A673 (cell line): ENCODE results near the gene CIP2A. TPM values are rescaled to one million over a fixed set of nuclear protein-coding genes. Genes with fewer than 3 reads are reported as not detected.

Experiments used
- BruUV-seq: library from RNA; stranded (reverse); fragments of 400-500 nt; replicated peaks from 2 replicates; lab custom pipeline; 2021; lab: Mats Ljungman, UMichigan
- CTCF ChIA-PET: fragments of 300-600 bp; sonication (Branson Sonifier 250); formaldehyde crosslinking; loops from one replicate; lab custom pipeline; 2022; ENCODE audit warnings: antibody characterized with exemption; lab: Charles Lee
- POLR2A ChIA-PET: fragments of 300-600 bp; sonication (Branson Sonifier 250); formaldehyde crosslinking; loops from one replicate; lab custom pipeline; 2022; ENCODE audit warnings: antibody characterized with exemption; ENCODE audit not compliant: low non-redundant PET; lab: Charles Lee
- DNase-seq: peaks from one replicate; pipeline ENCODE4 v3.0.0-alpha.2; 2015; ENCODE audit warnings: low spot score
- H3K27ac ChIP-seq: fragments of 200-600 bp; sonication (generic); 2 replicates; pipeline ENCODE4 v1.5.1; 2016; ENCODE audit warnings: mixed run types, low read depth, mild to moderate bottlenecking, mixed read lengths, antibody characterized with exemption, low read length; ENCODE audit not compliant: poor library complexity, severe bottlenecking
- H3K27me3 ChIP-seq: fragments of 200-600 bp; sonication (generic); replicated peaks from 2 replicates; pipeline ENCODE4 v1.6.1; 2017; ENCODE audit warnings: mixed run types, low read depth, mild to moderate bottlenecking, mixed read lengths, antibody characterized with exemption, low read length; ENCODE audit not compliant: insufficient read depth, poor library complexity
- H3K36me3 ChIP-seq: fragments of 200-600 bp; sonication (generic); 2 replicates; pipeline ENCODE4 v1.6.1; 2016; ENCODE audit warnings: mixed run types, mild to moderate bottlenecking, mixed read lengths, antibody characterized with exemption, low read length; ENCODE audit not compliant: insufficient read depth, poor library complexity, severe bottlenecking
- H3K4me1 ChIP-seq: fragments of 200-600 bp; sonication (generic); 2 replicates; pipeline ENCODE4 v1.6.1; 2017; ENCODE audit warnings: mixed run types, mild to moderate bottlenecking, mixed read lengths, antibody characterized with exemption, low read length; ENCODE audit not compliant: insufficient read depth, poor library complexity, severe bottlenecking
- H3K4me3 ChIP-seq: fragments of 200-600 bp; sonication (generic); 2 replicates; pipeline ENCODE4 v1.5.1; 2016; ENCODE audit warnings: low read depth, mixed run types, mild to moderate bottlenecking, mixed read lengths, low read length; ENCODE audit not compliant: poor library complexity, severe bottlenecking
- H3K9me3 ChIP-seq: fragments of 200-600 bp; sonication (generic); 2 replicates; pipeline ENCODE4 v1.6.1; 2016; ENCODE audit warnings: mixed run types, low read depth, mild to moderate bottlenecking, mixed read lengths, antibody characterized with exemption, low read length; ENCODE audit not compliant: poor library complexity, severe bottlenecking
- CTCF ChIP-seq: fragments of 300-800, 200-600 bp; sonication (generic); conservative IDR thresholded peaks from 2 replicates; pipeline ENCODE4 v1.5.1; 2017; ENCODE audit warnings: low read depth, mild to moderate bottlenecking, antibody characterized with exemption, low read length, moderate library complexity, mixed read lengths
- EZH2 ChIP-seq: fragments of 200-600 bp; sonication (generic); IDR thresholded peaks from 2 replicates; pipeline ENCODE4 v1.6.1; 2017; ENCODE audit warnings: borderline replicate concordance, low read depth, mild to moderate bottlenecking, mixed read lengths, antibody characterized with exemption, low read length; ENCODE audit not compliant: poor library complexity, severe bottlenecking
- intact Hi-C: fragments of 100-400 bp; cut with micrococcal nuclease; formaldehyde crosslinking; loops from one replicate; pipeline ENCODE4 v1.10.0; 2022; ENCODE audit not compliant: unreplicated experiment
- total RNA-seq: library from RNA; stranded (reverse); gene quantifications from 2 replicates; pipeline ENCODE4 v1.2.3, GENCODE V29; 2021

Gene CIP2A
- total RNA-seq, 1 experiment from 2014 or later = 68.4 TPM

- Histone ChIP-seq H3K27me3 (no peaks in the 10 kb centered on the region), H3K4me1 (peaks cover 28% of the 10 kb centered on the region), H3K4me3 (peak overlapping the region; percentile 87), H3K27ac (peak overlapping the region; percentile 91), H3K36me3 (no peaks in the 10 kb centered on the region), H3K9me3 (no peaks in the 10 kb centered on the region)
- intact Hi-C loops = no loop called here
- TF ChIP-seq EZH2 (no peak), CTCF (no peak)
- no peak for DNase-seq
- BruUV-seq = no TSS peak
- ChIA-PET POLR2A (no interaction called here), CTCF (interaction anchor here (1.1 kb wide), 1 partner anchor 72 kb away, joined by 4 read pairs; no protein-coding TSS in a partner anchor)
Measured at GRCh38 chr3:108589998-108590323, 723 bp upstream of the CIP2A start.

- H3K4me3 ChIP-seq = peak overlapping the region; percentile 87
- ChIA-PET CTCF (no interaction called here), POLR2A (interaction anchor here (0.6 kb wide), 1 partner anchor 17 kb away, joined by 3 read pairs; no protein-coding TSS in a partner anchor)
- peaks cover 28% of the 10 kb centered on the region for H3K4me1 ChIP-seq
- H3K36me3 ChIP-seq = peaks cover 8% of the 10 kb centered on the region
- no peak for TF ChIP-seq CTCF
- no peak for TF ChIP-seq EZH2
- intact Hi-C loops = no loop called here
- BruUV-seq = TSS peak; percentile 43
- H3K9me3 ChIP-seq = no peaks in the 10 kb centered on the region
- DNase-seq = no peak
- no peaks in the 10 kb centered on the region for H3K27me3 ChIP-seq
- peak overlapping the region; percentile 91 for H3K27ac ChIP-seq
Measured at GRCh38 chr3:108588601-108589000, 637 bp downstream of the CIP2A start.

GRCh38 chr3:108578064-108578463 is 11.2 kb downstream of the CIP2A start:
- BruUV-seq = no TSS peak
- H3K36me3 ChIP-seq = peaks cover 63% of the 10 kb centered on the region
- DNase-seq = no peak
- H3K9me3 ChIP-seq = no peaks in the 10 kb centered on the region
- H3K27me3 ChIP-seq = no peaks in the 10 kb centered on the region
- POLR2A ChIA-PET = no interaction called here
- no peak overlapping the region for H3K27ac ChIP-seq
- H3K4me3 ChIP-seq = no peak overlapping the region
- intact Hi-C loops = no loop called here
- no peak for TF ChIP-seq EZH2
- TF ChIP-seq CTCF = no peak
- CTCF ChIA-PET = no interaction called here
- H3K4me1 ChIP-seq = no peaks in the 10 kb centered on the region
